WTC11 (cell line): ENCODE measurements around the gene UGT1A10.

Experiments
- E2F5 ChIP-seq: sonication (generic); formaldehyde crosslinking; IDR thresholded peaks from 2 replicates; pipeline ENCODE4 v1.8.1; 2022; ENCODE audit warnings: mild to moderate bottlenecking, moderate library complexity, missing genetic modification reagents
- FOXK1 ChIP-seq: sonication (generic); formaldehyde crosslinking; IDR thresholded peaks from 2 replicates; pipeline ENCODE4 v1.8.0; 2022; ENCODE audit warnings: mild to moderate bottlenecking, moderate library complexity, missing genetic modification reagents
- JUN ChIP-seq: sonication (generic); formaldehyde crosslinking; IDR thresholded peaks from 2 replicates; pipeline ENCODE4 v1.8.0; 2023; ENCODE audit warnings: mild to moderate bottlenecking, missing genetic modification reagents
- MYBL2 ChIP-seq: sonication (generic); formaldehyde crosslinking; IDR thresholded peaks from 2 replicates; pipeline ENCODE4 v1.8.1; 2023; ENCODE audit warnings: mild to moderate bottlenecking, moderate library complexity, missing genetic modification reagents
- SP1 ChIP-seq: sonication (generic); formaldehyde crosslinking; conservative IDR thresholded peaks from 2 replicates; pipeline ENCODE4 v1.8.1; 2022; ENCODE audit warnings: missing genetic modification reagents
- STAT6 ChIP-seq: sonication (generic); formaldehyde crosslinking; conservative IDR thresholded peaks from 2 replicates; pipeline ENCODE4 v1.8.1; 2023; ENCODE audit warnings: mild to moderate bottlenecking, low read depth, missing genetic modification reagents, moderate library complexity
- USF2 ChIP-seq: sonication (generic); formaldehyde crosslinking; IDR thresholded peaks from 2 replicates; pipeline ENCODE4 v1.8.1; 2023; ENCODE audit warnings: mild to moderate bottlenecking, missing genetic modification reagents, moderate library complexity
- ZNF232 ChIP-seq: sonication (generic); formaldehyde crosslinking; IDR thresholded peaks from 2 replicates; pipeline ENCODE4 v1.8.0; 2022; ENCODE audit warnings: mild to moderate bottlenecking, missing genetic modification reagents
- TF ChIP-seq, protein P1 (sequence below): fragments of 200-600 bp; IDR thresholded peaks from 2 replicates; pipeline ENCODE4 v1.8.0; 2022; ENCODE audit warnings: antibody characterized with exemption
- TF ChIP-seq, protein P2 (sequence below): sonication (generic); formaldehyde crosslinking; IDR thresholded peaks from 2 replicates; pipeline ENCODE4 v1.8.0; 2023; ENCODE audit warnings: missing genetic modification reagents, mild to moderate bottlenecking, borderline replicate concordance

DNA sequence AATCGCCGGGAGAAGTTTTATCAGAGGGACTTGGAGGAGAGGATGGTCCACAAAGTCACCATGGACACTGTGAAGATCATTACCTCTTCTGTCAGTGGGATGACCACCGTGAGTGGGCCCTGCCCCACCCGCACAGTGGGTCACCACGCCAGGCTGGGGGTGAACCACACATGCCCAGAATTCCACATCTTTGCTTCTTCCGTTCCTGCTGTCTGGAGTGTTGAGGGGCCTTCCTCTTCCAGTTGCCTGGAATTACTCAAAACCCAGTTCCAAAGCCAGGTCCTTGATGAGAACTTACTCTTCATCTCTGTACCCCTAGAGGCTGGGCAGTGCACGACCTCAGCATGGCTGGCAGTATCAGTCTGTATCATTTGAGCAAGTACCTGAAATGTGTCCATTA is 164.0 kb downstream of the UGT1A10 start:
- TF ChIP-seq, protein P1, sequence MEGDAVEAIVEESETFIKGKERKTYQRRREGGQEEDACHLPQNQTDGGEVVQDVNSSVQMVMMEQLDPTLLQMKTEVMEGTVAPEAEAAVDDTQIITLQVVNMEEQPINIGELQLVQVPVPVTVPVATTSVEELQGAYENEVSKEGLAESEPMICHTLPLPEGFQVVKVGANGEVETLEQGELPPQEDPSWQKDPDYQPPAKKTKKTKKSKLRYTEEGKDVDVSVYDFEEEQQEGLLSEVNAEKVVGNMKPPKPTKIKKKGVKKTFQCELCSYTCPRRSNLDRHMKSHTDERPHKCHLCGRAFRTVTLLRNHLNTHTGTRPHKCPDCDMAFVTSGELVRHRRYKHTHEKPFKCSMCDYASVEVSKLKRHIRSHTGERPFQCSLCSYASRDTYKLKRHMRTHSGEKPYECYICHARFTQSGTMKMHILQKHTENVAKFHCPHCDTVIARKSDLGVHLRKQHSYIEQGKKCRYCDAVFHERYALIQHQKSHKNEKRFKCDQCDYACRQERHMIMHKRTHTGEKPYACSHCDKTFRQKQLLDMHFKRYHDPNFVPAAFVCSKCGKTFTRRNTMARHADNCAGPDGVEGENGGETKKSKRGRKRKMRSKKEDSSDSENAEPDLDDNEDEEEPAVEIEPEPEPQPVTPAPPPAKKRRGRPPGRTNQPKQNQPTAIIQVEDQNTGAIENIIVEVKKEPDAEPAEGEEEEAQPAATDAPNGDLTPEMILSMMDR: no peak
- TF ChIP-seq ZNF232 (CRISPR knock-in tag): no peak
- no peak for TF ChIP-seq USF2
- no peak for TF ChIP-seq FOXK1 (CRISPR knock-in tag)
- TF ChIP-seq JUN (CRISPR knock-in tag): no peak
- TF ChIP-seq, protein P2, sequence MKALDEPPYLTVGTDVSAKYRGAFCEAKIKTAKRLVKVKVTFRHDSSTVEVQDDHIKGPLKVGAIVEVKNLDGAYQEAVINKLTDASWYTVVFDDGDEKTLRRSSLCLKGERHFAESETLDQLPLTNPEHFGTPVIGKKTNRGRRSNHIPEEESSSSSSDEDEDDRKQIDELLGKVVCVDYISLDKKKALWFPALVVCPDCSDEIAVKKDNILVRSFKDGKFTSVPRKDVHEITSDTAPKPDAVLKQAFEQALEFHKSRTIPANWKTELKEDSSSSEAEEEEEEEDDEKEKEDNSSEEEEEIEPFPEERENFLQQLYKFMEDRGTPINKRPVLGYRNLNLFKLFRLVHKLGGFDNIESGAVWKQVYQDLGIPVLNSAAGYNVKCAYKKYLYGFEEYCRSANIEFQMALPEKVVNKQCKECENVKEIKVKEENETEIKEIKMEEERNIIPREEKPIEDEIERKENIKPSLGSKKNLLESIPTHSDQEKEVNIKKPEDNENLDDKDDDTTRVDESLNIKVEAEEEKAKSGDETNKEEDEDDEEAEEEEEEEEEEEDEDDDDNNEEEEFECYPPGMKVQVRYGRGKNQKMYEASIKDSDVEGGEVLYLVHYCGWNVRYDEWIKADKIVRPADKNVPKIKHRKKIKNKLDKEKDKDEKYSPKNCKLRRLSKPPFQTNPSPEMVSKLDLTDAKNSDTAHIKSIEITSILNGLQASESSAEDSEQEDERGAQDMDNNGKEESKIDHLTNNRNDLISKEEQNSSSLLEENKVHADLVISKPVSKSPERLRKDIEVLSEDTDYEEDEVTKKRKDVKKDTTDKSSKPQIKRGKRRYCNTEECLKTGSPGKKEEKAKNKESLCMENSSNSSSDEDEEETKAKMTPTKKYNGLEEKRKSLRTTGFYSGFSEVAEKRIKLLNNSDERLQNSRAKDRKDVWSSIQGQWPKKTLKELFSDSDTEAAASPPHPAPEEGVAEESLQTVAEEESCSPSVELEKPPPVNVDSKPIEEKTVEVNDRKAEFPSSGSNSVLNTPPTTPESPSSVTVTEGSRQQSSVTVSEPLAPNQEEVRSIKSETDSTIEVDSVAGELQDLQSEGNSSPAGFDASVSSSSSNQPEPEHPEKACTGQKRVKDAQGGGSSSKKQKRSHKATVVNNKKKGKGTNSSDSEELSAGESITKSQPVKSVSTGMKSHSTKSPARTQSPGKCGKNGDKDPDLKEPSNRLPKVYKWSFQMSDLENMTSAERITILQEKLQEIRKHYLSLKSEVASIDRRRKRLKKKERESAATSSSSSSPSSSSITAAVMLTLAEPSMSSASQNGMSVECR (CRISPR knock-in tag): no peak
- no peak for TF ChIP-seq STAT6 (CRISPR knock-in tag)
- TF ChIP-seq E2F5 (CRISPR knock-in tag): no peak
- no peak for TF ChIP-seq MYBL2 (CRISPR knock-in tag)
- TF ChIP-seq SP1 (CRISPR knock-in tag): no peak
